Measurements from ENCODE around the gene KNCN.

KNCN gene

DNA sequence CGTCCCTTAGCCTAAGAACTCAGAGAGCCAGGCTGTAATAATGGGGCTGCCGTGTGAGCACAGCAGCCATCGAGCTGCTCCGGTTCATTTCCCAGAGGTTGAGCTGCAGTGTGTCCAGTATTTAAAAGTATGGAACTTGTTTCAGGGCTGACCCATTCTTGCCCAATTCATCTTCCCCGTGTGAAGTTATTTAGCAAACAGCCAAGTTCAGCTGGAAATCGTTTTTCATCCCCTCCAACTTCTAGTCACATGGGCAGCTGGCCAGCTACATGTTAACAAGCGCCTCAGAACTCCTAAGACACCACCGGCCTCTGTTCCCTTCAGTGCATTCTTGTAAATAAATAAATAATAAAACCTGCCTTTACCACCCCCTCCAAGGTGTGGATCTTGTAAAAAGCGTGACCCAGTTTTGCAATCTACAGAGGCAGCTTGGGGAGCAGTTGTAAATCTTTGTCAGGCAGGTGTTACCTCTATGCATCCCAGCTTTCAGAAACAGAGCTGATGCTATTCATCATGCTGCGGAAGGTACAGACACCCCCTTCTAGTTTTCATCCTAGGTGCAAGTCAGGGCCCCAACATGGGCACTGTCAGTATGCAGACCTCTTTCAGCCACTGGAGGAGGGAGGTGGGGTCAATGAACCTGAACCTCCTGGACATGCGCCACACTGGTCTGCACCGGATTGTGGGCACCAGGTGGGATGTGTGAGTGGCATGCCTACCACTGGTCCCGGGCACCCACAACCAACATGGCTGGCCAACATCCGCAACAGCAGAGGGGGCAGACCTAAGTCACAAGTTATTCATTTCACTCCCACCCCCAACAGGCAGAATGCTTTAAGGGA is 18.7 kb upstream of the KNCN start:
- no peak for DNase-seq (ENCODE audit: extremely low spot score)
- no peak for TF ChIP-seq CTBP1 (IDR thresholded peaks at IDR 0.05; ENCODE audit: borderline replicate concordance)
- POLR2A ChIA-PET: interaction anchor here (1.0 kb wide), 1 partner anchor 34 kb away, joined by 3 read pairs; the partner anchor contains the start of gene MKNK1
- CTCF ChIA-PET: interaction anchor here (0.6 kb wide), 1 partner anchor 156 kb away, joined by 3 read pairs; no protein-coding TSS in a partner anchor

DNA sequence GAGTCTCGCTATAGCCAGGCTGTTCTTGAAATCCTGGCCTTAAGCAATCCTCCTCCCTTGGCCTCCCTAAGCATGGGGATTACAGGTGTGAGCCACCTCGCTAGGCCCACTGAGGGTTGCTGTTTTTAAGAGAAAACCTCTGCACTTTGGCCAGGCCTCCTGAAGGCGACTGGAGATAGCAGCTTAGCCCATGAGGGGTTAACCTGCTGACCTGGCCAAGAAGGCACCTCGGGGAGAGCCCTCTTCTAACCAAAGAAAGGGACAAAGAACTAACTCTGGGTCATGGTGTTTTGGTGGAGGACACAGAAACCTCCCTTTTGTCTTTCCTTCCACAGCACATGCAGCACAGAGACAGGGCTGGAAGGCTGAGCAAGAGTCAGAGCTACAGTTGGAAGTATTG is 17.7 kb upstream of the KNCN start:
- TF ChIP-seq LEF1 (IDR thresholded peaks at IDR 0.05; ENCODE audit: borderline replicate concordance) (no peak), ZNF384 (IDR thresholded peaks at IDR 0.05) (no peak), L3MBTL2 (conservative IDR thresholded peaks at IDR 0.05) (no peak), ARNT (IDR thresholded peaks at IDR 0.05) (no peak), SUZ12 (IDR thresholded peaks at IDR 0.05) (no peak), BHLHE40 (IDR thresholded peaks at IDR 0.05; ENCODE audit: borderline replicate concordance) (no peak), FOXM1 (IDR thresholded peaks at IDR 0.05; ENCODE audit: borderline replicate concordance) (no peak), FOXA1 (IDR thresholded peaks at IDR 0.05) (no peak), TARDBP (IDR thresholded peaks at IDR 0.05) (no peak), CTBP1 (IDR thresholded peaks at IDR 0.05; ENCODE audit: borderline replicate concordance) (no peak), HDGF (IDR thresholded peaks at IDR 0.05; ENCODE audit: borderline replicate concordance) (no peak), NFRKB (IDR thresholded peaks at IDR 0.05) (no peak), ELF4 (IDR thresholded peaks at IDR 0.05) (no peak)
- TF ChIP-seq, protein P1, sequence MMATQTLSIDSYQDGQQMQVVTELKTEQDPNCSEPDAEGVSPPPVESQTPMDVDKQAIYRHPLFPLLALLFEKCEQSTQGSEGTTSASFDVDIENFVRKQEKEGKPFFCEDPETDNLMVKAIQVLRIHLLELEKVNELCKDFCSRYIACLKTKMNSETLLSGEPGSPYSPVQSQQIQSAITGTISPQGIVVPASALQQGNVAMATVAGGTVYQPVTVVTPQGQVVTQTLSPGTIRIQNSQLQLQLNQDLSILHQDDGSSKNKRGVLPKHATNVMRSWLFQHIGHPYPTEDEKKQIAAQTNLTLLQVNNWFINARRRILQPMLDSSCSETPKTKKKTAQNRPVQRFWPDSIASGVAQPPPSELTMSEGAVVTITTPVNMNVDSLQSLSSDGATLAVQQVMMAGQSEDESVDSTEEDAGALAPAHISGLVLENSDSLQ (IDR thresholded peaks at IDR 0.05): no peak
- POLR2A ChIA-PET: interaction anchor here (1.0 kb wide), 1 partner anchor 35 kb away, joined by 3 read pairs; the partner anchor contains the start of gene MKNK1
- CTCF ChIA-PET: no interaction called here
- DNase-seq (ENCODE audit: extremely low spot score): no peak

DNA sequence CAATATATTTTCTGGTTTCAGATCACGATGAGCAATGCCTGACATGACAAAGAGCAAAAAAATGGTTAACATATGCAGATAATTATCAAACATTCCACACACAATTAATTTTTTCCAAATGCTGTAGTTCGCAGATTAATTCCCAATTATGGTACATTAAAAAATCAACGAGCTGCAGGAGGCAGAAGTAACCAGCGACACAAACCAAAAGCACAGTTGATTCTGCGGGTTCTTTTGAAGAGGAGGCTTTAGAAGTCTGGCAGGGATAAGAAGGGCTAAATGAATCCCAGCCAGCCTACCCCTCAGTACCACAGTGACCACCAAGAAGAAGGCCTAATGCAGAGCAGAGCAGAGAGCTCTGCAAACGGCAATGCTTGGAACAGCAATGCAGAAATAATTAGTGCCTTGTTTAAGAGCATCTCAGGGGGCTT is 17.0 kb upstream of the KNCN start:
- no peak for TF ChIP-seq ARNT (IDR thresholded peaks at IDR 0.05)
- TF ChIP-seq CTBP1 (IDR thresholded peaks at IDR 0.05; ENCODE audit: borderline replicate concordance): no peak
- no peak for TF ChIP-seq FOXM1 (IDR thresholded peaks at IDR 0.05; ENCODE audit: borderline replicate concordance)
- TF ChIP-seq LEF1 (IDR thresholded peaks at IDR 0.05; ENCODE audit: borderline replicate concordance): no peak
- no peak for TF ChIP-seq SP1 (IDR thresholded peaks at IDR 0.05)
- TF ChIP-seq FOXK2 (IDR thresholded peaks at IDR 0.05): no peak
- TF ChIP-seq BHLHE40 (IDR thresholded peaks at IDR 0.05; ENCODE audit: borderline replicate concordance): no peak
- no peak for TF ChIP-seq FOXA1 (IDR thresholded peaks at IDR 0.05)
- no peak for TF ChIP-seq ELF4 (IDR thresholded peaks at IDR 0.05)
- no peak for TF ChIP-seq SUZ12 (IDR thresholded peaks at IDR 0.05)
- no peak for TF ChIP-seq TARDBP (IDR thresholded peaks at IDR 0.05)
- TF ChIP-seq HDGF (IDR thresholded peaks at IDR 0.05; ENCODE audit: borderline replicate concordance): no peak
- no peak for TF ChIP-seq NFRKB (IDR thresholded peaks at IDR 0.05)
- no peak for TF ChIP-seq ZNF384 (IDR thresholded peaks at IDR 0.05)
- TF ChIP-seq, protein P1 (IDR thresholded peaks at IDR 0.05): no peak
- no peak for TF ChIP-seq L3MBTL2 (conservative IDR thresholded peaks at IDR 0.05)
- POLR2A ChIA-PET: no interaction called here
- CTCF ChIA-PET: no interaction called here
- DNase-seq (ENCODE audit: extremely low spot score): no peak

DNA sequence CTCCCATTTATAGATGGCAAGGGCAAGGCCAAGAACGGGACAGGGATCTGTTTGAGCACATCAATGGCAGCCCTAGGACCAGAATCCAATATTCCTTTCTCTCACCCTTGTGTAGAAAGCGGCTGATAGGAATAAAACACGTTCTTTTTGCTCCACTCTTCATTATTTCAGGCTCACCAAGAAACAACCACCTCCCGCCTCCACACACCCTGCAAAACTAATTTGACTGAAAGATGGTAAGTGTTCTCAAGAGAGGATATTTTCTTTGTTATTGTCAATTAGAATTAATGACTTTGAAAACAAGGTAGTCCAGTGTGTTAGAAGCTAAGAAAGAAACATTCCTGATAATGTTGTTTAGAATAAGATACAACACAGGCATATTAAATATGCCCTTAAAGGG is 11.9 kb upstream of the KNCN start:
- CTCF ChIA-PET: no interaction called here
- no peak for TF ChIP-seq ELF4 (IDR thresholded peaks at IDR 0.05)
- TF ChIP-seq L3MBTL2 (conservative IDR thresholded peaks at IDR 0.05): no peak
- no peak for TF ChIP-seq HDGF (IDR thresholded peaks at IDR 0.05; ENCODE audit: borderline replicate concordance)
- TF ChIP-seq, protein P1 (IDR thresholded peaks at IDR 0.05): no peak
- no peak for TF ChIP-seq SP1 (IDR thresholded peaks at IDR 0.05)
- TF ChIP-seq FOXA1 (IDR thresholded peaks at IDR 0.05): no peak
- no peak for TF ChIP-seq CTBP1 (IDR thresholded peaks at IDR 0.05; ENCODE audit: borderline replicate concordance)
- no peak for TF ChIP-seq FOXK2 (IDR thresholded peaks at IDR 0.05)
- no peak for TF ChIP-seq FOXM1 (IDR thresholded peaks at IDR 0.05; ENCODE audit: borderline replicate concordance)
- no peak for TF ChIP-seq TARDBP (IDR thresholded peaks at IDR 0.05)
- no peak for TF ChIP-seq ARNT (IDR thresholded peaks at IDR 0.05)
- TF ChIP-seq NFRKB (IDR thresholded peaks at IDR 0.05): no peak
- TF ChIP-seq SUZ12 (IDR thresholded peaks at IDR 0.05): no peak
- TF ChIP-seq ZNF384 (IDR thresholded peaks at IDR 0.05): no peak
- TF ChIP-seq LEF1 (IDR thresholded peaks at IDR 0.05; ENCODE audit: borderline replicate concordance): no peak
- no peak for TF ChIP-seq BHLHE40 (IDR thresholded peaks at IDR 0.05; ENCODE audit: borderline replicate concordance)
- POLR2A ChIA-PET: no interaction called here
- no peak for DNase-seq (ENCODE audit: extremely low spot score)

DNA sequence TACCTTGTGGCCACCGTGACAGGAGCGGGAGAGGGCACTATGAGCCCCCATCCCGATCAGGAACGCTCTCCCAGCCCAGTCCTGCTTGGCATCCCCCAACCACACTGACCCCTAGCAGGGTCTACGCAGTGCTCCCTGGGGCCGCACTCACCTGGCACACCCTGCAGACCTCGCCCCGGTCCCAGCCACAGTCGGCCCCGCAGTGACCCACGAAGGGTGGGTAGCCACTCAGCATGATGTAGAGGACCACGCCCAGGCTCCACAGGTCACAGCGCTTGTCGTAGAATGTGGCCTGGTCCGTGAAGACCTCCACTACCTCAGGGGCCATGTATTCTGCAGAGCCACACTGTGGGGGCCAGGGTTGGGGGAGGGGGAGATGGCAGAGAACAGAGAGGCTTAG is 11.1 kb upstream of the KNCN start:
- no peak for DNase-seq (ENCODE audit: extremely low spot score)
- TF ChIP-seq LEF1 (IDR thresholded peaks at IDR 0.05; ENCODE audit: borderline replicate concordance): no peak
- CTCF ChIA-PET: no interaction called here
- POLR2A ChIA-PET: no interaction called here

DNA sequence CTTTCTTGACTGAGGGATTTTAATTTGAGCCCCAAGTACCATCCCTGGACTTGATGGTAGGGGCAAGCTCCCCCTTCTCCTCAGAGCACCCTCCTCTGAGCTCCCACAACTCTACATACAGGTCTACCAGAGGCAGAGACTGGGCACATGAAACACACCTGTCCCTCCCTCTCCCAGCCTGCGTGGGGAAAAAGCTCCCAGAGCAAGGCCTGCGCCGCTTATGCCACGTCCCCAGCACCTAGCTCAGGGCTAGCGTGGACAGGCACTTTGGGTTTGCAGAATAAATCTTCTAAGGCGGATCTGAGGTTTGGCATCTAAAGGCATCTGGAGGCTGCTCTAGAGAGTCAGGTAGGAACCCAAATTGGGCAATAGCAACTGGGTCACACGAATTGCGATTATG is 7.5 kb upstream of the KNCN start:
- TF ChIP-seq FOXA1 (IDR thresholded peaks at IDR 0.05): no peak
- TF ChIP-seq FOXK2 (IDR thresholded peaks at IDR 0.05): no peak
- TF ChIP-seq LEF1 (IDR thresholded peaks at IDR 0.05; ENCODE audit: borderline replicate concordance): no peak
- TF ChIP-seq FOXM1 (IDR thresholded peaks at IDR 0.05; ENCODE audit: borderline replicate concordance): no peak
- TF ChIP-seq ELF4 (IDR thresholded peaks at IDR 0.05): no peak
- TF ChIP-seq, protein P1 (IDR thresholded peaks at IDR 0.05): no peak
- TF ChIP-seq SUZ12 (IDR thresholded peaks at IDR 0.05): no peak
- TF ChIP-seq L3MBTL2 (conservative IDR thresholded peaks at IDR 0.05): no peak
- no peak for TF ChIP-seq TARDBP (IDR thresholded peaks at IDR 0.05)
- no peak for TF ChIP-seq SP1 (IDR thresholded peaks at IDR 0.05)
- TF ChIP-seq ZNF384 (IDR thresholded peaks at IDR 0.05): no peak
- no peak for TF ChIP-seq HDGF (IDR thresholded peaks at IDR 0.05; ENCODE audit: borderline replicate concordance)
- TF ChIP-seq CTBP1 (IDR thresholded peaks at IDR 0.05; ENCODE audit: borderline replicate concordance): no peak
- no peak for TF ChIP-seq NFRKB (IDR thresholded peaks at IDR 0.05)
- no peak for TF ChIP-seq ARNT (IDR thresholded peaks at IDR 0.05)
- TF ChIP-seq BHLHE40 (IDR thresholded peaks at IDR 0.05; ENCODE audit: borderline replicate concordance): no peak
- POLR2A ChIA-PET: no interaction called here
- CTCF ChIA-PET: interaction anchor here (0.5 to 2.9 kb wide), 3 partner anchors 11 to 166 kb away, joined by 3 to 8 read pairs (median 3); no protein-coding TSS in a partner anchor
- DNase-seq (ENCODE audit: extremely low spot score): no peak

Measured in HEK293T (cell line).